Activated CD8-positive, alpha-beta T cell treated with anti-CD3 and anti-CD28 coated beads for 36 hours (primary cell): ENCODE results near the gene KCNJ4. TPM values are rescaled to one million over a fixed set of nuclear protein-coding genes. Genes with fewer than 3 reads are reported as not detected.

Source experiments
- ATAC-seq: fragments of 200-7000 bp; cut with Tn5 transposase; one replicate; pipeline ENCODE4 v1.10.0; 2021; ENCODE audit warnings: mild to moderate bottlenecking, moderate library complexity
- CTCF ChIA-PET: fragments of 350-600 bp; sonication (Branson Sonifier 250); formaldehyde crosslinking; loops from one replicate; lab custom pipeline; 2021; ENCODE audit warnings: antibody characterized with exemption; lab: Charles Lee
- POLR2A ChIA-PET: fragments of 350-600 bp; sonication (Branson Sonifier 250); formaldehyde crosslinking; loops from one replicate; lab custom pipeline; 2021; ENCODE audit warnings: antibody characterized with exemption; lab: Charles Lee
- DNase-seq: peaks from one replicate; pipeline ENCODE4 v3.0.0-alpha.2; 2020
- H3K27ac Mint-ChIP-seq: one replicate; pipeline ENCODE4 v1.8.0; 2021; ENCODE audit warnings: mild to moderate bottlenecking, mixed read lengths
- H3K27me3 Mint-ChIP-seq: one replicate; pipeline ENCODE4 v1.8.0; 2021; ENCODE audit warnings: mixed read lengths
- H3K36me3 Mint-ChIP-seq: one replicate; pipeline ENCODE4 v1.8.0; 2021; ENCODE audit warnings: low read depth, mixed read lengths
- H3K4me1 Mint-ChIP-seq: one replicate; pipeline ENCODE4 v1.8.0; 2021; ENCODE audit warnings: low read depth, mixed read lengths
- H3K4me3 Mint-ChIP-seq: one replicate; pipeline ENCODE4 v1.8.0; 2021; ENCODE audit warnings: mild to moderate bottlenecking, moderate library complexity, mixed read lengths
- H3K9me3 Mint-ChIP-seq: one replicate; pipeline ENCODE4 v1.8.0; 2021; ENCODE audit warnings: mixed read lengths
- CTCF ChIP-seq: fragments of 200-600 bp; IDR thresholded peaks from one replicate; pipeline ENCODE4 v1.8.0; 2022; ENCODE audit warnings: antibody characterized with exemption, mild to moderate bottlenecking
- intact Hi-C: fragments of 100-400 bp; cut with micrococcal nuclease; formaldehyde crosslinking; loops from one replicate; pipeline ENCODE4 v1.10.0; 2022
- total RNA-seq, 2 experiments: library from RNA; stranded (reverse); gene quantifications; one replicate each; pipeline ENCODE4 v1.2.3, GENCODE V29; 2021

Gene KCNJ4
- total RNA-seq, 2 experiments from 2014 or later: not detected

GRCh38 chr22:38454353-38455075 is 485 bp downstream of the KCNJ4 start:
- H3K27me3 Mint-ChIP-seq: peaks cover 67% of the 10 kb centered on the region
- H3K27ac Mint-ChIP-seq: no peak overlapping the region
- H3K36me3 Mint-ChIP-seq: no peaks in the 10 kb centered on the region
- ChIA-PET POLR2A (interaction anchor here (1.0 to 1.6 kb wide), 2 partner anchors 11 to 24 kb away, joined by 3 to 6 read pairs; no protein-coding TSS in a partner anchor), CTCF (interaction anchor here (1.0 kb wide), 1 partner anchor 118 kb away, joined by 3 read pairs; no protein-coding TSS in a partner anchor)
- intact Hi-C loops: no loop called here
- H3K4me3 Mint-ChIP-seq: peak overlapping the region; percentile 61
- H3K9me3 Mint-ChIP-seq: no peaks in the 10 kb centered on the region
- no peak for TF ChIP-seq CTCF
- peaks cover 11% of the 10 kb centered on the region for H3K4me1 Mint-ChIP-seq
- DNase-seq (peak; percentile 49), ATAC-seq (peak; percentile 37)

DNA sequence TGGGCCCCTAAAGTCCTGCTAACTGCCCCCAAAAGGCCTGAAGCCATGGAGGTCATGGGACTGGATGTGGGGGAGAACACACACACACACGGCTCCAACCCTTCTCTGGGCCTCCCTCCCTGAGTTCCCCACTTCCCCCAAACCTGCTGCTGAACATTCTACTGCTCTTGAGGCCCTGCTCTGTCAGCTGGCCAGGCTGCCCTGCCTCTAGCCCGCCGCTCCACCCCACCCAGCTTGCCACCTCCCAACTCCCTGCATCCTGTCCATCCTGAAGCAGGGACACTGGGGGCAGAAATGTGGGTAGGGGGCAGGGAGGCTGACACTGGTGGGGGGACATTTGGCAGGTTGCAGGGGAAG is 1.0 kb downstream of the KCNJ4 start:
- H3K4me3 Mint-ChIP-seq: no peak overlapping the region
- H3K4me1 Mint-ChIP-seq: peaks cover 11% of the 10 kb centered on the region
- H3K9me3 Mint-ChIP-seq: no peaks in the 10 kb centered on the region
- intact Hi-C loops: no loop called here
- ATAC-seq: no peak
- TF ChIP-seq CTCF: no peak
- H3K27me3 Mint-ChIP-seq: peaks cover 62% of the 10 kb centered on the region
- no peak overlapping the region for H3K27ac Mint-ChIP-seq
- CTCF ChIA-PET: interaction anchor here (1.0 kb wide), 1 partner anchor 118 kb away, joined by 3 read pairs; no protein-coding TSS in a partner anchor
- DNase-seq: no peak
- H3K36me3 Mint-ChIP-seq: no peaks in the 10 kb centered on the region
- POLR2A ChIA-PET: interaction anchor here (1.0 to 1.6 kb wide), 3 partner anchors 8 to 25 kb away, joined by 3 to 6 read pairs (median 3); no protein-coding TSS in a partner anchor

DNA sequence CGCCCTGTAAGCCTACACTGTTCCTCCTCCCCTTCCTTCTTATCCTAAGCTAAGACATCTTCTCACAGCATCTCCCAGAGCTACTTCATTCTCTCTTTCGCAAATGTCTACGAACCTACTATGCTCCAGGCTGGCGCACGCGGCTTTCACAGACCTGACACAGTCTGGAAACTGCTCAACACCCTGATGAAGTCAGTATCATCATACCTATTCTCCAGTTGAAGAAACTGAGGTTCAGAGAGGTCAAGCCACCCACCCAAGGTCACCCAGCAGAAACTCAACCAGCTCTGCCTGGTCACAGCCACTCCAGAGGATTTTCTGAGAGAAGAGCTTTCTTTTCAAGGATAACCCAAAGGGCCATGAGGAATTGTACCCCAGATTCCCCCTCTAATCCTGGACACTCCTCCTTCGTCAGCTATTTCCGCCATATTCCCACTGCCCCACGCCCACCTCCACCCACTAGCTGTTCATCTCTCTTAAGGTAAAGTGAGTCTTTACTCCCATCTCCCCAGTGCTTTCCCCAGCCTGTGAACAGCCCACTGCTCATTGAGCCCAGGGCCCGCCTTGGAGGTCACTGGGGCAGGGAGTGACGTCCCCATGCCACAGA is 1.8 kb downstream of the KCNJ4 start:
- Mint-ChIP-seq H3K9me3 (no peaks in the 10 kb centered on the region), H3K36me3 (no peaks in the 10 kb centered on the region), H3K27me3 (peaks cover 54% of the 10 kb centered on the region), H3K4me1 (peaks cover 11% of the 10 kb centered on the region), H3K27ac (no peak overlapping the region), H3K4me3 (no peak overlapping the region)
- DNase-seq: no peak
- ChIA-PET POLR2A (interaction anchor here (1.0 to 1.6 kb wide), 3 partner anchors 9 to 28 kb away, joined by 3 to 6 read pairs (median 3); no protein-coding TSS in a partner anchor), CTCF (interaction anchor here (1.0 kb wide), 1 partner anchor 10 kb away, joined by 4 read pairs; no protein-coding TSS in a partner anchor)
- TF ChIP-seq CTCF: no peak
- ATAC-seq: no peak
- intact Hi-C loops: no loop called here

DNA sequence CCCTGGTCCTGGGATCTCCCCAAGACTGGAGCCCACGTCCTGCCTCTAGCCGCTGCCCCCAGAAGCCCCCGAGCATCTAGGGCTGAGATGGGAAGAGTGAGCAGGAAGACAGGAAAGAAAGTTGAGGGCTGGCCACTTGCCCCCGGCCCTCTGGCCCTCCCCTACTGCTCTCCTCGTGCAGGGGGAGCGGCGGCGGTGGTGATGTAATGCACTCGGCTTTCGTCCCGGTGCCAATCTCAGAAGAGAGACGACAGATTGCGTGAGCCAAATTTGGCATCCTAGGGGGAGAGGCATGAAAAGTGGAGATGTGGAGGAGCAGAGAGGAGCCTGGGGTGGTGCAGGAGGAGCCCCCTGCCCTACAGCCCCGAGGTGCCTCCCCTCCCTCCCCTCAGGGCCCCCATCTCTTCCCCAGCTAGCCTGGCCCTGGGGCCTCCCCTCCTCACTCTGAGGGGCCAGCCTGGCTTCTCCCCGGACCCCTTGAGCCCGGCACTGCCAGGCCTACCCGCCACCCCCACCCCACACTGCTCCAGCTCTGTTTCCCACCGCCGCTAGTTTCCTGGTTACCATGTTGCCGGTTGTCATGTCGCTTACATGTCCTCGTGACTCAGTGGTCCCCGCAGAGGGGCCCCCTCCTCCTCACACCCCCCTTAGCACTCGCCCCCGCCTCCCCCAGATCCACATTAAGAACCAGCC is 2.5 kb downstream of the KCNJ4 start:
- Mint-ChIP-seq H3K27me3 (peaks cover 49% of the 10 kb centered on the region), H3K9me3 (no peaks in the 10 kb centered on the region), H3K27ac (no peak overlapping the region), H3K4me1 (peaks cover 11% of the 10 kb centered on the region), H3K36me3 (no peaks in the 10 kb centered on the region), H3K4me3 (no peak overlapping the region)
- no peak for DNase-seq
- ATAC-seq: no peak
- CTCF ChIA-PET: interaction anchor here (1.0 kb wide), 1 partner anchor 10 kb away, joined by 4 read pairs; no protein-coding TSS in a partner anchor
- POLR2A ChIA-PET: interaction anchor here (1.0 to 1.6 kb wide), 2 partner anchors 9 to 29 kb away, joined by 3 to 6 read pairs; no protein-coding TSS in a partner anchor
- intact Hi-C loops: no loop called here
- TF ChIP-seq CTCF: no peak
